GM18868 (cell line): ENCODE data around the gene UST.
"Not testable (repeated sequence)": the region's sequence is repeated elsewhere in the genome, so short reads cannot be mapped to it uniquely, and the experiment has no call there.

Experiments
- ATAC-seq: cut with Tn5 transposase; IDR thresholded peaks from one replicate; pipeline ENCODE4 v1.9.1; 2021; ENCODE audit warnings: mild to moderate bottlenecking, moderate library complexity; ENCODE audit not compliant: unreplicated experiment

The UST gene

DNA sequence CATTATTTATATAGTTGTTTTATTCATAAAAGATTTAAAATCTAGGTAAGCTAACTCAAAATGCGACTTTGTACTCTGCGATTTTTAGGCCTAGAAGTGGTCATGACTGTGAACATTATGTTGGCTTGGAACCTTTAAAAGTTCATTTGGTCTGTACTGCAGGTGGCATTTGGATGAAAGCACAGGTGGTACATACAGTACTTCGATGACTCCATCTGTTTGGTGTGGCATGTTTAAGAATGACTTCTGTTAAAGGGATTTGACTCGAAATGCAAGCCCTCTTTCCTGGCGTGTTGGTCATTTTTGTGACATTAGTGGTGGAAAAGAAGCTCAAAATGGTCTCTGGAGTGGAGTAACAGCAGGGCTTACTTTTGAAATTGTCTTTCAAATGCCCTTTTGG lies 118.1 kb downstream of the UST start:
- ATAC-seq = no peak

DNA sequence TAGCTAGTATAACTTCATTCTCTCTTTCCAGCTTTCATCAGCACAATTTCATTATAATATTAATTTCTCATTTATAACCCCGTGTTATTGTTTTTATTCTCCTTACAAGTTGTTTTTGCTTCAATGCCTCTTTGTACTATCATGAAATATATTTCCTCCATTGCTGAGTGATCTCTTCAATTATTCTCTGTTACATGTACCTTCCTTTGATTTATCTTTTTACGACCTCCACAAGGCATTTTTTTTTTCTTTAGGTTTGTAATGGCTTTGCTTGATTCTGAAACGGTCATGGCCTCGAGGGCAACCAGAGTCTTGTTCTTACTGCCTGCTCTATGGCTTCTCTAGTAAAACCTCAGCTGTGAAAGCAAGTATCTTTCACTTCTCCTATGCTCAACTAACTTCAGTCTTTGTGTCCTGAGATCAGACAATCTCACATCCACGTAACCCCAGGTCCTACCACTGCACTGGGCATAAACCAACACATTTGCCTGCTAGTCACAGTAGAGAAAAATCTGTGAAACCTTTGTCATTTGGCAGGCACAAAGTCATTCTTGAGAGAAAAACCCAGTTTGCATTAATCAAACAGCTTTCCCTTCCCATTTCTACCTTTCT lies 119.9 kb downstream of the UST start:
- ATAC-seq = peak; percentile 99

DNA sequence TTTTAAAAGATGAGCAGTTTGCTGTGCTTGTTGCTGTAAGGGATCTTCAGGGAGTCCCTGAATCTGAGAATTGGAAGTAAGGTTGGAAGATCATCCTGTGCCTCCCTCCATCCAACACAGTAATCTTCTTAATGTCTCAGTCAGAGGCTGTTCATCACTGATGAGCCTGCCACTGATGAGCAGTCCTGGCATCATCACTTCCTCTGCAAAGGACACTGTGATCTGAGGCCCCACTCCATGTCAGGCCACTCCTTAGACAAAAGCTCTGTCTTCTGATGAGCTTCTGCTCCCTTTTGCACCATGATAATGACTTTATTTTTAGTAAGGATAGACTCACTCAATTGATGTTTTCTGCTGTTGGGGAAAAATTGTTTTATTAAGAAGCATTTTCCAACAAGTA lies 121.0 kb downstream of the UST start:
- ATAC-seq = no peak

DNA sequence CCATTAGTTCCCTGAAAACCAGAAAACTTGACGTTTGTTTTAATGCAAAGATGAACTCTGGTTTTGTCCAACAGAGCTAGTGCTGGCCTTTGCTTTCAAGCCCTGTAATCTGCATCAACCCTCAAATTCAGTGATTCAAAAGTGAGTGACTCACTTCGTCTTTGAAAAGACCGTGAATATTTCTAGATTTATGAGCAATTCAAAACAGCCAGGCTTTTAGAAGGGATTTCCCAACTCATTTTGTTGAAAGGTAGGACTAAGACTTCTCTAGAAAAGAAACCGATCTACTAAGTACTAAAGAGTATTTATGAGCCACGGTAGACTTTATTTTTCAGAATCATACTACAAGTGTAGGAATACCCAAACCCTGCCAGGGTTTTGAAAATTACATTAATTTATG lies 121.5 kb downstream of the UST start:
- no peak for ATAC-seq

DNA sequence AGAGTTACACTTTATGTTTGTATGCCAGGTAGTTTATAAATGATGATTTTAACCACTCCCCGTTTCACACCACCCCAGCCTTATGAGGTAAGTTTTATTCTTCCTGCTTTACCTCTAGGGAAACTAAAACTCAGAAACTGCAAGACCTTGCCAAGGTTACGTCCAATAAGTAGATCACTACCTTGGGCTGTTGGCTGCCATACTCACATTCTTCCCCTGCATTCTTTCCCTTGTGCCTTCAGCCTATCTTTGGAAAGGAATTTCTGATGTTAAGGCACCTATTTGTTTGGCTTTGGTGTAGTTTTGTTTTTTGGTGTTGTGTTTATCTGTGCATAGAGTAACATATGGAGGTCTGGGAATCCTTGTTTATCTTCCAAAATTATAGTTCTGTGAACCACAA lies 122.1 kb downstream of the UST start:
- no peak for ATAC-seq

DNA sequence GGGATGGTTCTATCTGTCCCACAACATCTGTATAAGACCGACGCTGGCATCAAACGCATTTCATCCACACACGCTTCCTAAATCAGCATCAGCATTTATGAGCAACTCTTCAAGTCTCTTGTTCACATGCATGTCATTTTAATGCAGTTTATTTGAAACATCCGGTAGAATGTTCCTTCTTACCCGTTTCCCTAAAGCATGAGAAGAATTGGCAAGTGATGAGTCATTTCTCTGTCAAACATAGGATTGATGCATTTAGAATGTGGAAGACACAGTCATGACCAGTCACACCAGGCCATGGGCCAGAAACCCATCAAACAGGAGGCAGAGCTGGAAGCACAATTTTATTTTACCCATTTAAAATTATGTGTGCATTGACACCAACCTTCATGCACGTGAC lies 122.8 kb downstream of the UST start:
- no peak for ATAC-seq

DNA sequence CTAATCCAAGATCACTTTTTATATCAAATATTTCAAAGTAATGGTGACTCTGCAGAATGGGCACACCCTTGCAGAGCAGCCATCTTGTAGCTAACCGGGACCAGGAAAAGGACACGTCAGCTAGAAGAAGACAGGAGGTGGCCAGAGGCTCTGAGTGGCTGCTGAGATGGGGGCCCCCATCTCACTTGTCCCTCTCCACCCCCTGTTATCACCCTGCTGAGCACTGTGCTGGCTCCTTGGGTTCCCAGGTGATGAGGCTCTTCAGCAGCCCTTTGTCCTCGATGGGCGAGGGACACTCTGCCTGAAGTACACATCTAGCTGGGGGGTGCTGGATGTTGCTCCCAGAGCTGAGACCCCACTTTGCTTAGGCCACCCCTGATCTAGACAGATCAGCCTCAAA lies 126.3 kb downstream of the UST start:
- no peak for ATAC-seq

DNA sequence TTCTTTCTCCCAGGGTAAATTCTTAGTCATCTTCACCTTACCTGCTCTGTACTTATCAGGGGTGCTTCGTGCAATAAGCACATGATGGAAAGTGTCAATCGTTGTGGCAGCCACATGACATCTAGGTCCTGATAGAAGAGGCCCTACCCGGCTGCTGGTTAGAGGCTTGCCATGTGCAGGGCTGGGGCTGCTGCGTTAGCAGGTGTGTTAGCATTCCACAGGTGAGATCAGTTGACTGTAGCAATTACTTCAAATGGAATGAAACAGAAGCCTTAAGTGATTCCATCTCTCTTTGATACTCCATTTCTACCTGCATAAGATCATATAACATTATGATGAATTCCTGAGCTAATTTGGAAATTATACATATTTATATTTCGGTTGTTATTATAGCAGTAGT lies 127.0 kb downstream of the UST start:
- ATAC-seq = no peak

DNA sequence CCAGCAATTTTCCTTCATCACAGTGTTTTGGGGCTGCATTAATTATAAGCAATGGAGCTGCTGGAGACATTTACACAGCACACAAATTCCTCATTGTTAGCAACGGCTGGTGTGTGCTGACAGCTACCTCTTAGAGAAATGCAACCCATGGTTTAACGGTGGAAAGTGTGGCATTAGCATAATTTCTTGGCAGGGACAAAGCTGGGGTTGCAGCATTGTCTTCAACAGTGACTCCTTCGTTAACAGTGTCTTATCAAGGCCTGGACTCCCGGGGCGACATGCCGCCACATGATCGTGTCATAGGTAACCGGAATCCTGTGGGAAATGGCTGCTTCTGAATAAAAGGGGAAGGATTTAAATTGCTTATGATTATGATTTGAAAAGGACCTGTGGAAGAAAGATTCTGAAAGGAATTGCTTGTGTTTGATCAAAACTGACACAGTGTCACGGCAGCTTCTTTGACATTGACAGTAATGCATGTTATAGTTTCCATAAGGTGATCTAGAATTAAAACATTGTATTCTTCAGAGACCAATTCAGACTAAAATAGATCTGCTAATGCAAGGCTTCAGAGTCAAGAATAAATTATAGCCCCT lies 128.0 kb downstream of the UST start:
- ATAC-seq = no peak

DNA sequence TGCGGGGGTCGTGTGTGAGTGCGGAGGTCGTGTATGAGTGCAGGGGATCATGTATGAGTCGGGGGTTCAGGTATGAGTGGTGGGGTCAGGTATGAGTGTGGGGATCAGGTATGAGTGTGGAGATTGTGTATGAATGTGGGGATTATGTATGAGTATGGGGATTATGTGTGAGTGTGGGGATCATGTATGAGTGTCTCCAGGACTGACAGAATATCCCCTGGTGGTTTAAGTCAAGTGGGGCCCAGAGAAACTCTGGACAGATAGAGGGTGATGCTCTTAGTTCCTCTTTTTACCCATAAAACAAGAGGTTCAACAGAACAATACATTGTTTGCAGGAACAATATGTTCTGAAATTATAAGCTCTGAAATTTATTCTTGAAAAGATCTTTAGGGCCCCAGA lies 131.9 kb downstream of the UST start:
- ATAC-seq = peak; percentile 91

DNA sequence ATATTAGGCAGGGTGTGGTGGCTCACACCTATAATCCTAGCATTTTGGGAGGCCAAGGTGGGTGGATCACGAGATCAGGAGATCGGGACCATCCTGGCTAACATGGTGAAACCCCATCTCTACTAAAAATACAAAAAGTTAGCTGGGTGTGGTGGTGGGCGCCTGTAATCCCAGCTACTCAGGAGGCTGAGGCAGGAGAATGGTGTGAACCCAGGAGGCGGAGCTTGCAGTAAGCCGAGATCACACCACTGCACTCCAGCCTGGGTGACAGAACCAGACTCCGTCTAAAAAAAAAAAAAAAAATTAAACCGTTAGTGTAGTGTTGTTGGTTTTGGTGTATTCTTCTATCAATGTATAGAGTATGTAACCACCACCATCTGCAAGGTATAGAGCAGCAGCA lies 133.9 kb downstream of the UST start:
- not testable (repeated sequence) for ATAC-seq

DNA sequence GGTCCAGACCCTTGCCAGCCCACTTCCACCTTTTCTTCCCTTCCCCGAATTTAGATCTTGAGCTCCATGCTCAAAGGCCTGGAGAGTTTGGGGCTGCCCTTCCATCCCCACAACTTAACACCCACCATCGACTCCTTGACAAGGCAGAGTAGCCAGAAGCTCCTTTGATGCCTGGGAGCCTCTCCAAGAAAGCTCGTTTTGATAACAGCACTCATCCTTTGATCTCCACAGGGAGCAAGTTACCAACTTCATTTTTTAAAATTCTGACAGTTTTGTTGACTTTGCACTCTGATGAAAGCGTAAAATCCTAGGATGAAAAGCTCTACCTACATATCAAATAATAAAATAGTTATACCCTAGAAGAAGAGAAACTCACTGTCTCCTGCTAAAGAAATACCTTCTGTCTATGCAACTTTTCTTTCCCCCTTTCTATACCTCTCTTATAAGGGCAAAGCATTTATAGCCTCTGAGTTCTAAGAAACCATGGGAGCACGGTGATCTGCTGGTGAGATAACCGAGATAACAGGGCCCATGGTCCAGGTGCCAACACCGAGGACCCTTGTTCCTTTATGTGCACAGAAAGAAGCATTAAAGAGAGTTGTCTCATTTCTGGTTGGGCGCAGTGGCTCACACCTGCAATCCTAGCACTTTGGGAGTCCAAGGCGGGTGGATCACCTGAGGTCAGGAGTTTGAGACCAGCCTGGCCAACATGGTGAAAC lies 134.9 kb downstream of the UST start:
- ATAC-seq = no peak

DNA sequence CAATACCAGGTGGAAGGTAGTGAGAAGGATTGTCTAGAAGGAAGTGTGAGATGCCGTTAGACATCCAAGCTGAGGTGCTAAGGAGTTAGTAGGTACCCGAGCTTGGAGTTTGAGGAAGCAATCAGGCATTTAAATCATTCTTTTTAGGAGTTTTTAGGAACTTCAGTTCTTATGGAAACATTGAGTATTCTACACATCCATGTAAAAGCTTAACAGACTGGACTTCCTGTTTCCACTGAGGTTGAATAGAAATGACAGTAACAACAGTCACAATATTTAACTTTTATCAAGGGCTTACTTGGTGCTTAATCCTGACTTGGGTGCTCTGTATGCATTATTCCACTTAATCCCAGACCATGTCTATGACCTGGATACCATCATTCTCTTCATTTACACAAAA lies 136.4 kb downstream of the UST start:
- no peak for ATAC-seq

DNA sequence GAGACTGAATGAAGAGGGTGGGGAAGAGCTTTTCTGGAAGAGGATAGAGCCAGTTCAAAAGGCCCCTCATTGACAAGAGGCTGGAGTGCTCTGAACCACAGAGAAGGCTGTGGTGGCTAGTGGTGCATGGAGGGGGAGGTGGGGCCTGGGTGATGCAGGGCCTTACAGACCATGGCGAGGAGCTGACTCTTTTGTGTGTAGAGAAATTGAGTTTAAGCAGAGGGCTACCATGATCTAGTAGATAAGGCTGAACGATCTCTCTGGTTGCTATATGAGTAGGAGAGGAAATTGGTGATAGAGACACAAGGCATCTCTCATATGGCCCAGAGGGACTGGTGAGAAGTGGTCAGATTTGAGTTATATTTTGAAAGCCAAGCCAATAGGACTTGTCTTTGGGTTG lies 137.6 kb downstream of the UST start:
- peak; percentile 99 for ATAC-seq

DNA sequence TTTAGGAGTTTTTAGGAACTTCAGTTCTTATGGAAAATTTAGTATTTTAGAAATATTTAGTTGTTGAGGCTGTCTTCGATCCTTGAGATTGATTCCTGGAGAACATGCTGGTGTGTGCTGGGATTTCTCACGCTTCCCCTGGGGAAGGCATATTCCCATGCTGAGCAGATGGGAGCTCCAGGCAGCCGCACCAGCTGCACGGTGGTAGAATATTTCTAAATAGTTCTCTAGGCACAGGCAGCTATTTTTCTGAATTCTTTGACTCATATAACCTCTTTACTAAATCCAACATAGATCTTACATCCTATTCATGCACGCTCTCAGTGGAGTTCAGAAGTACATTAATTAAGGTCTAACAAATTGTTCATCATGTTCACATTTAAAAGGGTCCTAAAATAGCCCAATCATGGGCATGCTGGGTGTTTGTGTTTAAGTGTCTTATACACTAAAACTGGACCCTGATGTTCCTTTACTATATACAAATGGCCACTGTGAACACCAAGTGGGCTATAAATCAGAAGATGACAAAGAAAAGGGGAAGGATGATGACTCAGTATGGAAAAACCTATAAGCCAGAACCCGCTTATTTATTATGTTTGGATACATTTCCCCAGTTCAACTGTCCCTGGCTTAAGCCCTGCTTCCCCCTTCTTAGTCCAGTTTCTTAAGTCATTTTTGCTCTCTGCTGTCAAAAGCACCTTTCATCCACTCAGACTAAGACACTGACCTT lies 138.5 kb downstream of the UST start:
- ATAC-seq = no peak

DNA sequence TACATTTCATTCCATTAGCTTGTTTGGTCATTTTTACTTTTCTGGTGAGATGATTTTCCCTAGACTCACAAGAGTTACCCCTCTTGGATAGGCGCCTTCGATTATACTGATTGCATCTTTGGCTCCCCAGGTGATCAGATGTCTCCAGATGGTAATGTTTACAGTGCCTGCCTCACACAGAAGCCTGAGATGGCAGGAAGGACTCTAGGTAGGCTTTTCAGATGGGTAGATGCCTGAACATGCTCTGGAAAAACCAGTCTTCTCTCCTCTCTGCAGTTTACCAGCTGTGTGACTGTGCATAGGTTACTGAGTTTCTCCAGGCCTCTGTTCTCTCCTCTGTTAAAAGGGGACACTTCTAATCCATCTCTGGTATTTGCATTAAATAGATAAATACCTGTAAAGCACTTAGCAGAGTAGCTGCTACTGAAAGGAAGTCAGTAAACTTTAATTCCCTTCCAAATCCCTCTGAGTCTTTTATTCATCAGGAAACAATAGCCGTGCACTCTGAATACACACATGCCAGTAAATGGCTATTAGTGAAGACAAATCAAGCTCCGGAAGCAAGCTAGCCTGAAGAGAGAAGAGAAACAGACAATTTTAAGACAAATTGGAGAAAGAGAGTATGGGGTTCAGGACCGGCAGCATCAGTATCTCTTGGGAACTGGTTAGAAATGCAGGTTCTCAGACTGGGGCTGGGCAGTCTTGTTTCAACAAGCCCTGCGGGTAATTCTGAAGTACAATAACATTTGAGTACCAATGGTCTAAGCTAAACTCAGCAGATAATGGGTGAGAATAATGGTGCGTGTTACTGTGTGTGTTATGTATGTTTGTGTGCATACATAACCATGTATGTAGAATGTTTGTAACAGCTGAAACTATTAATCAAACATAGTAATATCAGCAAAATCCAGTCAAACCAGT lies 139.4 kb downstream of the UST start:
- no peak for ATAC-seq

DNA sequence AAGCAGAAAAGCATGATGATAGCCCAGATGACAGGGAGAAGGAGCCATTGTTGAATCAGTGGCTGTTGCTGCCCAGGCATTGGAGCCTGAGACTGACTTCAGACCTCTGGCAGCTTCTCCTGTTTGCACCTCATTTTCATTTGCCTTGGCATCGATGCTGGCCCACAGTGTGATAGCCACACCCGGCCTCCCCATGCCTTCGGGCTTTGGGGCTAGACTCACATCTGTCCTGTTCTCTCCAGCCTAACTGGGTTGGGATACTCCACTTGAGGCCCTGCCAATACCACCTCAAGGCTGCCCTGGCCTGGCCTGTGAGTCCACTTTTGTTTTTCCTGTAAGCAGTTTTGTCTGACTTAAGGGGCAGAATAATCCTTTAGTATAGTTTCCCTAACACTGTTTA lies 140.4 kb downstream of the UST start:
- ATAC-seq = no peak

DNA sequence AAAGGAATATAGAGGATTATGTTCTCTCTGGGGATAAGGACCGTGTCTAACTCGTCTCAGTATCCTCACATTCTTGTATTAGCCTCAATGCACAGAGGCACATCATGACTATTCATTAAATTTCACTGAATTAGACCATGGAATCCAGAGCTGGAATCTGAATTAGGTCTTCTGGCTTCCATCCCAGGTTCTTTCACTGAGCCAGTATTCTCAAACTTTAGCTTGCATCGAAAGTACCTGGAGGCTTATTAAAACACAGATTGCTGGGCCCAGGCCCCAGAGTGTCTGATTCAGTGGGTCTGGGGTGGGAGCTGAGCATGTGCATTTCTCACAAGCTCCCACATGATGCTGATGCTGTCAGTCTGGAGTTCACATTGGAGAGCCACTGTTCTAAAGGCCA lies 142.0 kb downstream of the UST start:
- no peak for ATAC-seq

DNA sequence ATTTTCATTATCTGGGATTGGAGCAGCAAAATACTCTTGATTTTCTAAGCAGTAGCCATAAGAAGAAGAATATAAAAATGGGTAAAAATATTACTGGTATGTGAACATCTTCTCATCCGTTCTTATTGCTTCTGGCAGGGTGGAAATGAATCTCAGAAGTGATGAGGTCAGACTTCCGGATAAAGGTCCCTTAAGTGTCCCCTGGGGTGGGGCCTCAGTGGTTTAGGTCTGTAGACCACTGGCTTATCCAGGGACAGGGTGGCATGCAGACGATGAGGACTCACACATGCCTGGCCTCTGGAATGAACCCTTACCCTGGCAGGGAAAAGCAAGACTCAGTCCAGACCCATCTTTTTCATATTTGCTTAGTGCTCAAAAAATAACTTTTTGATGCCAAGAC lies 143.3 kb downstream of the UST start:
- ATAC-seq = no peak

DNA sequence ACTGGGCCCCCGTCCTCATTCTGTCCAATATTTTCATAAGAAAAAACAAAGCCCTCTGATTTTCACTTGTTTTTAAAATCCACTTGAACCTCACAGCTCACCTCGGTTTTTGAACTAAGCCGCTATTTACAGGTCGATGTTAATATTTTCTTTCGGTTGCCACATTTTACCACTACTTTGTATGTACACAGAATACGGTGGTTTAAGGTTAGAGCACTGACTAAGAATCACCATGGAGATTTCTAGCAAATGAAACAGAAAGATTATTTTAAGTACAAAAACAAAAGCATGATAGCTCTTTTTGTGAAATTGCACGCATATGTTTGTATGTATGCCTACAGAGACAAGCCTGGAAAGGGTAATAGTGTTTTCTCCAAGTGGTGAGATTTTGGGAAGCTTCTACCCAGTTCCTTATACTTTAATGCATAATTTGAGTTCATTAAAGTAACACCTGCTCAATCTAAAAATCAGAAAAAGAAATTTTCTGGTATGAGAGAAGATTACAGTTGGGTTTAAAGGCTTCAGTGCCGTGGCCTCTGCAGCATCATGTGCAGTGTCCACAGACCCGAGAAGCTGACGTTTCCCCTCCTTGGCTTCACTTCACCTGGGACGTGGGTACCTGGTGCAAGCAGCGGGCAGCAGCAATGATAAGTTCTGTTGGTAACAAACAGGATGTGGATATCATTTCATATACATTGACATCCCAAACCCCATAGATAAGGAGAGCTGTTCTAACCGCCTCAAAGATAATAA lies 144.0 kb downstream of the UST start:
- no peak for ATAC-seq
